Fibroblast of peridontal ligament (primary cell): ENCODE data around the gene GRHPR.
"Not testable (repeated sequence)": the region's sequence is repeated elsewhere in the genome, so short reads cannot be mapped to it uniquely, and the experiment has no call there.

ENCODE experiments used
- DNase-seq: peaks from one replicate; pipeline ENCODE4 v3.0.0-alpha.2; 2010; ENCODE audit errors: extremely low read depth

GRHPR gene

DNA sequence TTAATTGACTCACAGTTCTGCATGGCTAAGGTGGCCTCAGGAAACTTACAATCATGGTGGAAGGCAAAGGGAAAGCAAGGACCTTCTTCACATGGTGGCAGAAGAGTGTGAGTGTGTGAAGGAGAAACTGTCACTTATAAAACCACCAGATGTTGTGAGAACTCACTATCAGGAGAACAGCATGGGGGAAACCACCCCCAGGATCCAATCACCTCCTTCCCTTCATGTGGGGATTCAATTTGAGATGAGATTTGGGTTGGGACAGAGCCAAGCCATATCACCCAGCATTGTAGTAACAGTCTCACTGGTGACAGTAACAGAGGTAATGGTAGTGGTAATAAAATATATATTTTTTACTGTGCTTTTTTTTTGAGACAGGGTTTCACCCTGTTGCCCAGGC, 24.6 kb downstream of the GRHPR start:
- no peak for DNase-seq

DNA sequence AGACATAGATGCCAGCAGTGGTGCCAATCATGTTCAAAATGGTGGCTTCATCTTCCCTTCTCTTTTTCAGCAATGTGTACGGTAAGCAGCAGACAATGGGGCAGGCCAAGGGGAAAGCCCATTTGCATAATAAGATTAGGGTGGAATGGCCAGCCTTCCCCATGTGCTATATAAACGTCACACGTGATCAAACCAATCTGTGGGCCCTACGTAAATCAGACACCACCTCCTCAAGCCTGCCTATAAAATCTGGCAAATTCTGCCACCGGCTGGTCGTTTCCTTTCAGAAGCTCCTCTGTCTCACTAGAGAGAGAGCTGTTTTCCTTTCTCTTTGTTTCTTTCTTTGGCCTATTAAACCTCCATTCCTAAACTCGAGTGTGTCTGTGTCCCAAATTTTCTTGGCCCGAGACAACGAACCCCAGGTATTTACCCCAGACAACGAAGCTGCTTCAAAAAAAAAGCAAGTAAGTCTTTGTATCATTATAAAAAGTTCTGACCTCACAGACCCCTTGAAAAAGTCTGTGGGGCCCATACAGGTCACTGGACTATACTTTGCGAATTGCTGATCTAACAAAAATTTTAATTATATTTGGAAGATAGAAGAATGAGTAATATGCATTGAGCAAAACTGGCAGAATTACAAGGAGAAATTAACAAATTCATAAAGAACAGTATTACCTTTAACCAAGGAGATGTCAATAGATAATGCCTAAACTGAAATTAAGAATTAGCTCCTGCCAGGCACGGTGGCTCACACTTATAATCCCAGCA, 27.6 kb downstream of the GRHPR start:
- DNase-seq: no peak

DNA sequence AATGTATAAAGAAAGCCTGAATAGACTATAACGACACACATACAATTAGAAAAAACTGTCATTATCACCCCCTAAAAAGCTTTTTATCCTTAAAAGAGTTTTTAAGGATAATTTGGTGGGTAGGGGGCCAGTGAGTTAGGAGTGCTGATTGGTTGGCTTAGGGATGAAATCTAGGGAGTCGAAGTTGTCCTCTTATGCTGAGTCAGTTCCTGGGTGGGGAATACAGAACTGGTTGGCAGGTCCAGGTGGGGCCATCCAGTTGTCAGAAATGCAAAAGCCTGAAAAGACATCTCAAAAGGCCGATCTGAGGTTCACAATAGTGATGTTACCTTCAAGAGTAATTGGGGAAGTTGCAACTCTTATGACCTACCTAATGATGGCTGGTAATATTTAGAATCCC, 29.1 kb downstream of the GRHPR start:
- DNase-seq: no peak

DNA sequence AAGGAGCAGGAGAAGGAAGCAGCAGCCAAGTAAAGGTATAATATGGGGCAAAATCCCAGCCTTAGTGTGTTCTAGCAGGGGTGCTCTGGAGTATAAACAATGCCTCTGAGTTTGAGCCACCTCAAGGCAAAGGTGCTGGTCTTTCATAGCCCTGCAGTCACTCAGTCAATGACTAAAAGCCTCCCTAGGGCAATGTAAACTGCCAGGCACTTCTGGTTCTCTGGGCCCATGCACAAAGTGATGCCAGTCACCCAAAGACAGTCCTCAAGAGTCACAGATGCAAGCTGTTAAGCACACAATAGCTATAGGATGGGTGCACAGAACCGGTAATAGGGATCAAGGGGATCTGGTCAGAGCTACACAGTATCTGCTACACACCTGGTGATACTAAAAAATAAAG, 30.1 kb downstream of the GRHPR start:
- DNase-seq: no peak

DNA sequence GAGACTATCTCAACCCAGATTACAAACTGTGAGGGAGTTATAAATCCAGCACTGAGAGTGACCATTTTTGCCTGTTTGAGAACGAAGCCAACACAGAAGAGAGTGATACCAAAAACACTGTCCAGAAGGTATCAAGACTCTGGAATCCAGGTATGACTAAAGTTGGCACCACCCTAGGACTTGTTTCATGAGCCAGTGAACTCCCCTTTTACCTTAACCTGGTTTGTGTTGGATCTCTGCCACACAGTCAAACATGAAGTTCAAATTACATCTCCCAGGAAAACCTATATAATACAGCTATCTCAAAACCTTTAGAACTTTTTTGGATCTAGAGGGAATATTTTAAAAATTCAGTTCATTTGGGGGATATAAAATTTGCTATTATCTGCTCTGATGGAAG, 31.3 kb downstream of the GRHPR start:
- no peak for DNase-seq

DNA sequence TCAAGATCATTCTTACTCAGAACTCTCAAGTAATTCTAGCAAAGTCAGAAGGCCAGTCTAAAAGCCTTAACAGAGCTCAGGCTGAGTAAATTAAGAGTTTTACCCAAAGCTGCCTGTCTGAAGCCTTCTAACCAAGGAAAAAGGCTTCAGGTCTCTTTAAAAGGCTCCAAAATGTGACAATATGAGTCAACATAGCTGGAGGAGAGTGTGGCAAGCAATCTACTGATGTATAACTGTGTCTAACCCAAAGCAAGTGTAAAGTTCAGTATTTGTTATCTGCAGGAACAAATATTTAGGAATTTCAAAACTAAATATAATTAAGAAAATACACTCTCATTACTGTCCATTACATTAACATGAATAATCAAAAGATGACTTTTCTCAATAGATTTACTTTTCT, 31.7 kb downstream of the GRHPR start:
- no peak for DNase-seq

DNA sequence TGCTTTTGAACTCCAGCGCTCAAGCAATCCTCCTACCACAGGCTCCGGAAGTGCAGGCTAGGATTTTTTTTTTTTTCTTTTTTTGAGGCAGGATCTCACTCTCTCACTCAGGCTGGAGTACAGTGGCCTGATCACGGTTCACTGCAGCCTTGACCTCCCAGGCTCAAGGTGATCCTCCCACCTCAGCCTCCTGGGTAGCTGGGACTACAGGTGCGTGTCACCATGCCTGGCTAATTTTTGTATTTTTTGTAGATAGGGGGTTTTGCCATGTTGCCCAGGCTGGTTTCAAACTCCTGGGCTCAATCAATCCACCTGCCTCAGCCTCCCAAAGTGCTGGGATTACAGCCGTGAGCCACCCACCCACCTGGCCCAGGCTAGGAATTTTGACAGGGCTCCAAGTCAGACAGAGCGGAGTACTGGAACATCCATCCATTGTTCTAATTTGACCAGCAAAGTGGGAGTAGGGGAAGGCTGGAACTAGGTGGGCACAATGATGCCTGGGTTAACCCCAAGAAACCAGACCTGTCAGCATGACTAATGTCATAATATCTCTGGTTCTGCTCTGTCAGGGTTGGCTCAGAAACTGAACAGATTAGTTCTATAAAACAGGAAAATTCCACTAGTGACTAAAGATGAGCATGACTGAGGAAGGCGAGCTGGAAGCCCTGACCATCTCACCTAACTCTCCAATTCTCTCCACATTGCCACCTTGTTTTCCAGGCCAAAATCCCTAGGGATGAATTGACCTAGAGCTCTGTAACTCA, 33.6 kb downstream of the GRHPR start:
- DNase-seq: no peak

DNA sequence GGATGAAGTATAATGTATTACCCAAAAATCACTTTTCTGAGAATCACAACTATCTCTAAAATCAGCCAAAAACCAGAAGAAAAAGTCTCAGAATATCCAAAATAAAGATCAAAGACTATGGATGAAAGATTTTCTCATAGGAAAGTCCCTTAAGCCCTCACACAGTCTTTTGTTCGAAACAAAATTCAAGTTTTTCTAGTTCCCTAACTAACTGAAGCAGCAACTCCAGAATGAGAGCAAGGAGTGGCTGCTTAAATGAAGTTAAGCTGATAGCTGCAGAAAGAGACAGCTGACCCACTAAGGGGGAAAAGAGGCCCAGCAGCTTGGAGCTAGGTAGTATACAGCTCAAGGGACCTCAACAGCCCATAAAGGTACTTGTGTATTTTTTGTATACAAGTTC, 34.3 kb downstream of the GRHPR start:
- no peak for DNase-seq

DNA sequence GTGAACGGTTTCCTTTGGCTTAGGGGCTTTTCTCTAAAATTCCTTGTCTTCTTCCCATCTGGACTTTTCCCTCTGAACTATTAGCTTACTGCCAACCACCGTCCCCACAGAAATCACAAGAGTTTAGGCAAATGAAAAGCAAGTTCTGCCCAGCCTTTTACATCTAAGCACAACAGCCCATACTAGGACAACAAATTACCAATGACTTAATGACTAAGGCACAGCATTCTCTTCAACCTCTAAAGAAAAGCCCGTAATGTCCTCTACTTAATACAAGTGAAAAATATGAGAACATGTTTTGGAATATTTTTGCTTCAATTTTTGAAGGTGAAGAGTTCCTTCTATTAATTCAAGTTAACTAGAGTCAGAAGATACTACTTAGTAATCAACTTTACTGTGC, 41.5 kb downstream of the GRHPR start:
- DNase-seq: no peak

DNA sequence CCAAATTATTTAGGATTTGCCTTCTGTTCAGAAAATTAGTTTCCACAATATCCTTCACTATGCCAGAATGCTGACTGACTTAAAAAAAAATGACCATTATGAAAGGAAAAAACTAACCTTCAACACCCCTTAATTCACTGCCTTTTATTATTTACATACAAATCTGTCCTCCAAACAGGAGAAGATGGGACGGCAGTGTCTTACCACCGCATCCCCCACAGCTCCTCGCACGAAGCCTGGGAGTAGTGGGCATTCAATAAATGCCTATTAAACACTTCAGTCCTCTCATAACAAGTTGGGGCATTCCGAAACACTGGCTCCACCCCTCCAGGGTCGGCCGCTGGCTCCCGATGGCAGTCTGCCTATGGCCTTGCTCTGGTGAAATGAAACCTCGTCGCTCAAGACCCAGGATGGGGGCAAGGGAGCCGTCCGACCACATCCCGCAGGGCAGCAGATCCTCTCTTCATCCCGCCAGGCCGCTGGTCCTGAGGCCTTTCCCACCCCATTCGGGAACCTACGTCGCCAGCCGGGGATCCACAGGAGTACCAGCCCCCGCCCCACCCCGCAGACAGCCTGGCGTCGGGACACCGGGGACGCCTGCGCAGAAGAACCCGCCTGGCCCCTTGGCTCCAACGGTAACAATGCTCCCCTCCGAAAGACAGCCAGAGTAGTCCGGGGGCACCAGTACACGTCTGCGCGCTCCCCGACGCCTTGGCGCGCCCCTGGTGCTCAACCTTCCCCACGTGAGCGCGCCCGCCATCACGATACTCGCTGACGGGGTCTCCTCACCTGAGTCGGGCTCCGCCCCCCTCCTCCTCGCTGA, 42.1 kb downstream of the GRHPR start:
- DNase-seq: peak; percentile 64

DNA sequence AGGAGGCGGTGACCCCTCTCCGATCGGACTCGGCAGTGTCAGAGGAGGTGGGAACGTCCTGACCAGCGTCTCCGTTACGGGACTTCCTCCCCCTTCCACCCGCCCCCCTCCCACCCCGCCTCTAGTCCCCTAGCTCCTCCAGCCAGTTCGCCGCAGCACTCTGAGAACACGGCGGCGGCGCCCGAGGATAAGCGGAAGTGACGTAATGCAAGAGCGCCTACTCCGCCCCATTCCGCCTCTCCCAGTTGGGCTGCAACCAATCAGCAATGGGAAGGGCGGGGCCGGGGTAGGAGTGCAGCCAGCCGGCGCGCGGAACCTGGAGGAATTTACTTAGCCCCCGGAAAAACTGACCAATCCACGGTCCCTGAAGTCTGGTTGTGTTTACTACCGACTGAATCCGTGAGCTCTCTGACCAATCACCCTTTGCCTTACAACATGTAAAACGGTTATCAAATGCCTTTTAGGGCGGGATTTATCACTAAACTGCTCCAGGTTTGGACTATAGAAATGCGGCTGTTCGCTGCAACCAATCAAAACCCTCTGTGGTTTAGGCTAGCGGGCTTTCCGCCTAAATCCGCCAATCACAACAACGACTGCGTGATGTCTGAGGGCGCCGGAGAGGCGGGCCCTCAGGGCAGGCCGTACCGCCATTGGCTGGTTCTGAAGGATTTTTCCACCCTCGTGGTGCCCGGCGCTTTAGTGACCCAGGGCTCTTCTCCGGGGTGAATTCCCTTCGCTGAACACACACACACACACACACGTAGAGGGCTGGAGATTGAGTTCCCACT, 42.9 kb downstream of the GRHPR start, which contains the start of gene ZBTB5:
TSS of gene ZBTB5 (minus strand) at position 202 of the 788 bp plus-strand sequence. CDS start 22,899 bp downstream, outside the sequence.
- DNase-seq: peak; percentile 100

DNA sequence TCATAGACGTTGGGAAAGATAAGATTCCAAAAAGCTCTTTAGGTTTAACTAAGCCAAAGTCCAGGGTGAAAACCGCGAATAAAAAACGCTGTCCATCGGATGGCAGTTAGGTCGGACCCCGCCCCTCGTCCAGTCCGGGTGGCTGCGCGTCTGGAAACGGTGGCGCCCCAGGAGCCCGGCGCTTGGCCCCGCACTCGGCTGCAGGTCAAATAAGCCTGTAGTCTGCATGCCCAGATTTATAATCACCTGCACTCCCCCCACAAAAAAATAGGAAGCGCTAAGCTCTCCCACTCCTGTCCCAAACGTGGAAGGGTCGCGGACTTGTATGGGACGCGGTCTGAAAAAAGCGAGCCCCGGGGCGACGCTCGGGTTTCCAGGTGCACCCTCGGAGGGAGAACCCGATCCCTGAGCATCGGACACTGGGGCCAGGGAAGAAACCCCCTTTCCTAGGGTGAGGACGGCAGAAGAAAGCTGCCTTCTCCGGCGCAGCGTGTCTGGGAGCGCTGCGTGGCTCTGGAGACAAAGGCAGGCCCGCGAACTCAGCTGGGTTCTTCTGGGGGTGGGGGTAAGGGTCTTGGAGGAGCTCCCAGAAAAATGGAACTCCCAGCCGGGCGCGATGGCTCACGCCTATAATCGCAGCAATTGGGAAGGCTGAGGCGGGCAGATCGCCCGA, 43.7 kb downstream of the GRHPR start:
- DNase-seq: peak; percentile 80

DNA sequence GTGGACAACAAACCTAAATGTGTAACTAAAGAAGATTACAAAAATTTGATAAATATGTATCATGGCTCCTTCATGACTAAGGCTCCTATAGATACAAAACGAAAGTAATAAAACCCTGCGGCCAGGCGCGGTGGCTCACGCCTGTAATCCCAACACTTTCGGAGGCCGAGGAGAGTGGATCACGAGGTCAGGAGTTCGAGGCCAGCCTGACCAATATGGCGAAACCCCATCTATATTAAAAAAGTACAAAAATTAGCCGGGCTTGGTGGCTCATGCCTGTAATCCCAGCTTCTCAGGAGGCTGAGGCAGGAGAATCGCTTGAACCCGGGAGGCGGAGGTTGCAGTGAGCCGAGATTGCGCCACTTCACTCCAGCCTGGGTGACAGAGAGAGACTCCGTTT, 45.0 kb downstream of the GRHPR start:
- not testable (repeated sequence) for DNase-seq

DNA sequence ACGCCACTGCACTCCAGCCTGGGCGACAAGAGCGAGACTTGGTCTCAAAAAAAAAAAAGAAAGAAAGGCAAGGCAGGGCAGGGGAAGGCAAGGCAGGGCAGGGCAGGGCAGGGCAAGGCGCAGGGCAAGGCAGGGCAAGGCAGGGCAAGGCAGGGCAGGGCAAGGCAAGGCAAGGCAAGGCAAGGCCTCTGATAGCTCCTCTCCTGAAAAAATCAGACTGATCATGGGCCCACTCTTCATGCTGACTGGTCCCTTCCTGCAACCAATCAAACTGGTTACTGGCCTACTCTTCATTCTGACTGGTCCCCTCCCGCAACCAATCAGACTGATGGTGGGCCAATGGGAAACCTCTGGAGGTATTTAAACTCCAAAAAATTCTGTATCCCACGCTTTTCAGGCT, 46.1 kb downstream of the GRHPR start:
- DNase-seq: no peak

DNA sequence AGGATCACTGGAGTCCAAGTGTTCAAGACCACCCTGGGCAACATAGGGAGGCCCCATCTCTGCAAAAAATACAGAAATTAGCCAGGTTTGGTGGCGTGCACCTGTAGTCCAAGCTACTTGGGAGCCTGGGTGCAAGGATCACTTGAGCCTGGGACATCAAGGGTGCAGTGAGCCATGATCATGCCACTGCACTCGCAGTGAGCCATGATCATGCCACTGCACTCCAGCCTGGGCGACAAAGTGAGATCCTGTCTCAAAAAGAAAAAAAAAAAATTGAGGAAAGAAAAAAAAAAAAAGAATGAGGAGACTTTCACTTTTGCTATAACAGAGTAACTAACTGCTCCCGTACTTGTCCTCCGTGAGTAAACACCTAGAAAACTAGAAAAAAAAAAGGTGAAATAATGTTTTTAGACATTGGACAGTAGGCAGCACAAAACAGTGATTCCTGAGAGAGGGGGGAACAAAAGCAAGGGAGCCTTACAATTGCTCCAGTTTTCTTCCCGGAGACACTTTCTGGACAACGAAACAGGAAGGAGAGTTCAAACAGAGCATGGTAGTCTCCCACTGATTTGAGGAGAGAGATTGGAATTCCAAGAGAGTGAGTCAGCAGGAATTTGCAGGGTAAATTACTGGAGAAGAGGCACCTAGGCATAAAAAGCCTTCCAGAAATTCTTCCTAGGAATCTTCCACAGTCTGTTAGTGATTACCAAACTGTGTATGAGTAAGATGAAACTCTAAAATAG, 49.6 kb downstream of the GRHPR start:
- DNase-seq: peak; percentile 93

DNA sequence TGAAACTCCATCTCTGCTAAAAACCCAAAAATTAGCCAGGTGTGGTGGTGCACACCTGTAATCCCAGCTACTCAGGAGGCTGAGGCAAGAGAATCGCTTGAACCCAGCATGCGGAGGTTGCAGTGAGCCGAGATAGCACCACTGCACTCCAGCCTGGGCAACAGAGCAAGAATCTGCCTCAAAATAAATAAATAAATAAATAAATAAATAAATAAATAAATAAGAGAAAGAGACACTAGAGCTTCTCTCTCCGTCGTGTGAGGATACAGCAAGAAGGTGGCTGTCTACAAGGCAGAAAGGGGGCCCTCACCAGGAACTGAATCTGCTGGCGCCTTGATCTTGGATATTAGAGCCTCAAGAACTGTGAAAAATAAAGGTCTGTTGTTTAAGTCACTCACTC, 51.5 kb downstream of the GRHPR start:
- DNase-seq: not testable (repeated sequence)

DNA sequence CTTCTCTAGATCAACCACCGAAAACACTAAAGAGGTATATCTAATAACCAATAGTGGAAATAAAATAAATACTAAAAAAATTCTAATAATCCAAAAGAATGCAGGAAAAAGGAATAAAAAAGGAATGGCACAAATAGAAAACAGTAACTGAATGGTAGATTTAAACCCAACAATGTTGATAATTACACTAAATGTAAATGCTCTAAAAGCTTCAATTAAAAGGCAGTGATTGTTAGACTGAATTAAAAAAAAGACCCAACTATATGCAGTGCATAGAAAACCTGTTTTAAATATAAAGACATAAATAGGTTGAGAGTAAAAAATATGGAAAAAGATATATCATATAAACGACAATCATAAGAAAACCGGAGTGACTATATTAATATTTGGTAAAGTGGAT, 51.9 kb downstream of the GRHPR start:
- no peak for DNase-seq

DNA sequence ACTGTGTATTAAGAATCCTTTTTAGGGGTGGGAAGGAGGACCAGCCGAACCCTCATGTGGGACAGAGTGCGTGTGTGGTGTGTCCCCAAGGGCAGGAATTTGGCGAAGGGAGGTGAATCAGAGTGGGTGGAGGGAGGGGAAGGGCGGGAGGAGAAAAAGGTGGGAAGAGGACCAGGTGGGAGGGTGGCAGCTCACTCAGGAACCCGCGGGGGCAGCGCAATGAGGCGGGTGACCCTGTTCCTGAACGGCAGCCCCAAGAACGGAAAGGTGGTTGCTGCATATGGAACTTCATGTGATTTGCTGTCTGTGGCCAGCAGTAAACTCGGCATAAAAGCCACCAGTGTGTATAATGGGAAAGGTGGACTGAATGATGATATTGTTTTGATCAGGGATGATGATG, 54.4 kb downstream of the GRHPR start:
- no peak for DNase-seq

DNA sequence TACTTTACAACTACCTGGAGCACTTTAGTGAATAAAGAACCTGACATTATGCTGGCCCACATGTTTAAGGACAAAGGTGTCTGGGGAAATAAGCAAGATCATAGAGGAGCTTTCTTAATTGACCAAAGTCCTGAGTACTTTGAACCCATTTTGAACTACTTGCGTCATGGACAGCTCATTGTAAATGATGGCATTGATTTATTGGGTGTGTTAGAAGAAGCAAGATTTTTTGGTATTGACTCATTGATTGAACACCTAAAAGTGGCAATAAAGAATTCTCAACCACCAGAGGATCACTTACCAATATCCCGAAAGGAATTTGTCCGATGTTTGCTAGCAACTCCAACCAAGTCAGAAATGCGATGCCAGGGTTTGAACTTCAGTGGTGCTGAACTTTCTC, 54.9 kb downstream of the GRHPR start:
- DNase-seq: not testable (repeated sequence)

DNA sequence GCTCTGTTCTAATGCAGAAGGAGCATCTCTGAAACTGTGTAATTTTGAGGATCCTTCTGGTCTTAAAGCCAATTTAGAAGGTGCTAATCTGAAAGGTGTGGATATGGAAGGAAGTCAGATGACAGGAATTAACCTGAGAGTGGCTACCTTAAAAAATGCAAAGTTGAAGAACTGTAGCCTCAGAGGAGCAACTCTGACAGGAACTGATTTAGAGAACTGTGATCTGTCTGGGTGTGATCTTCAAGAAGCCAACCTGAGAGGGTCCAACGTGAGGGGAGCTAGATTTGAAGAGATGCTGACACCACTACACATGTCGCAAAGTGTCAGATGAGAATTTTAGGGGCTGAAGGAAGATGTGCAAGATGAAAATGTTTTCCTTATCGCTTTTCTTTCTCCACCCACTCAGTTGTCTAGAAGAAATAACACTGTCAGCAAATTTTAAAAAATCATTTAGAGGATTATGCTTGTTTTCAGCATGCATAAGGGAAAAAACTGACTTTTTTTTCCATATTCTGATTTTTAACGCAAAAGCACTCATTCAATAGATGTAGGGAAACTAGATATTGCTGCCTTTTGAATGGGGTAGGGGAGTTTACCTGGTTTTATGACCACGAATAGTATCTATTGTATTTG, 55.6 kb downstream of the GRHPR start:
- not testable (repeated sequence) for DNase-seq
